Astrocyte (in vitro differentiated cells and primary cell): ENCODE measurements around the gene ADPRM. TPM values are rescaled to one million over a fixed set of nuclear protein-coding genes. Genes with fewer than 3 reads are reported as not detected.

ENCODE experiments used
- DNase-seq: peaks from one replicate; pipeline ENCODE4 v3.0.0-alpha.2; 2010; ENCODE audit warnings: low read depth
- FAIRE-seq: peaks from 2 replicates; lab custom pipeline; 2011; peaks lifted over from hg19 to GRCh38; lab: Jason Lieb, UNC
- H2AFZ ChIP-seq: 2 replicates; pipeline ENCODE4 v1.6.0; 2012; ENCODE audit warnings: low read depth, low read length, inconsistent platforms
- H3K27ac ChIP-seq: 2 replicates; pipeline ENCODE4 v1.5.1; 2011; ENCODE audit warnings: low read depth, low read length, inconsistent platforms
- H3K27me3 ChIP-seq: 2 replicates; pipeline ENCODE4 v1.6.0; 2011; ENCODE audit warnings: low read length, inconsistent platforms; ENCODE audit not compliant: insufficient read depth
- H3K36me3 ChIP-seq: 2 replicates; pipeline ENCODE4 v1.5.1; 2011; ENCODE audit warnings: low read length, inconsistent platforms; ENCODE audit not compliant: insufficient read depth
- H3K4me1 ChIP-seq: 2 replicates; pipeline ENCODE4 v1.5.1; 2011; ENCODE audit warnings: low read length, inconsistent platforms; ENCODE audit not compliant: insufficient read depth
- H3K4me2 ChIP-seq: 2 replicates; pipeline ENCODE4 v1.6.0; 2012; ENCODE audit warnings: low read length, inconsistent platforms
- H3K4me3 ChIP-seq: 2 replicates; pipeline ENCODE4 v1.5.1; 2011; ENCODE audit warnings: low read depth, mild to moderate bottlenecking, low read length, inconsistent platforms; ENCODE audit not compliant: insufficient read depth
- H3K79me2 ChIP-seq: 2 replicates; pipeline ENCODE4 v1.6.0; 2012; ENCODE audit warnings: mild to moderate bottlenecking, low read length, inconsistent platforms; ENCODE audit not compliant: insufficient read depth
- H3K9ac ChIP-seq: 2 replicates; pipeline ENCODE4 v1.6.0; 2012; ENCODE audit warnings: mild to moderate bottlenecking, low read length, inconsistent platforms
- H3K9me3 ChIP-seq: 2 replicates; pipeline ENCODE4 v1.5.1; 2012; ENCODE audit warnings: low read depth, mild to moderate bottlenecking, low read length, inconsistent platforms; ENCODE audit not compliant: insufficient read depth
- H4K20me1 ChIP-seq: 2 replicates; pipeline ENCODE4 v1.6.0; 2012; ENCODE audit warnings: low read length, inconsistent platforms; ENCODE audit not compliant: insufficient read depth
- H3K27ac Mint-ChIP-seq: one replicate; pipeline ENCODE4 v1.8.0; 2021; ENCODE audit warnings: mild to moderate bottlenecking, mixed read lengths; ENCODE audit not compliant: unreplicated experiment
- H3K27me3 Mint-ChIP-seq: one replicate; pipeline ENCODE4 v1.8.0; 2021; ENCODE audit warnings: low read depth, mixed read lengths; ENCODE audit not compliant: unreplicated experiment
- H3K36me3 Mint-ChIP-seq: one replicate; pipeline ENCODE4 v1.8.0; 2021; ENCODE audit warnings: low read depth, mixed read lengths; ENCODE audit not compliant: unreplicated experiment
- H3K4me1 Mint-ChIP-seq: one replicate; pipeline ENCODE4 v1.8.0; 2021; ENCODE audit warnings: low read depth, mixed read lengths; ENCODE audit not compliant: unreplicated experiment
- H3K4me3 Mint-ChIP-seq: one replicate; pipeline ENCODE4 v1.8.0; 2021; ENCODE audit warnings: mild to moderate bottlenecking, moderate library complexity, mixed read lengths; ENCODE audit not compliant: unreplicated experiment
- H3K9me3 Mint-ChIP-seq: one replicate; pipeline ENCODE4 v1.8.0; 2021; ENCODE audit warnings: mild to moderate bottlenecking, mixed read lengths; ENCODE audit not compliant: unreplicated experiment
- CTCF ChIP-seq: IDR thresholded peaks from 2 replicates; pipeline ENCODE4 v1.5.1; 2011; ENCODE audit warnings: low read depth, mild to moderate bottlenecking, inconsistent platforms, low read length, moderate library complexity; ENCODE audit not compliant: insufficient read depth
- EZH2 ChIP-seq: IDR thresholded peaks from 2 replicates; pipeline ENCODE4 v1.6.1; 2012; ENCODE audit warnings: mild to moderate bottlenecking, low read length, inconsistent platforms; ENCODE audit not compliant: insufficient read depth
- total RNA-seq: library from RNA; stranded (reverse); gene quantifications from 2 replicates; pipeline ENCODE4 v1.2.1, GENCODE V29; 2021

The ADPRM gene
- total RNA-seq, 1 donor from 2014 or later: 11.3 TPM

DNA sequence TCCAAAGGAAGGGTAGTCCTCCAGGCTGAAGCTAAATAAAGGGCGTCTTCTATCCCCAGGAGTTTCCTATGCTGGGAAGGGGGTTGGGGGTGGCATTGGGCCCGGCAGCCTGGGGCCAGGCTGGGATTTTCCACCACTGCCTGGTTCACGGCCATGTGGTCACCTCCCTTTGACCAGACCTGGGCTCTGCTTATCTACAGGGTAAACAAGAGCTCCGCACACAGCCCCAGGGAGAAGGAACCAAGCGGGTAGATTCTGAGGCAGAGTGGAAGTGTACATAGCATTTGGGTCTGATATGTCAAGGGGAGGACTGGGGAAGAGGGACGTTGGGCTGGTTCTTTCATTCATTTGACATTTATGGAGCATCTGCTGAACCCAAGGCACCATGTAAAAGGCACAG, 59.7 kb downstream of the ADPRM start:
- no peak overlapping the region for H3K4me3 Mint-ChIP-seq
- Histone ChIP-seq H3K27me3 (no peaks in the 10 kb centered on the region), H3K4me2 (no peak overlapping the region), H3K36me3 (no peaks in the 10 kb centered on the region), H3K79me2 (no peaks in the 10 kb centered on the region), H4K20me1 (no peaks in the 10 kb centered on the region), H3K4me1 (no peaks in the 10 kb centered on the region), H3K9ac (no peak overlapping the region), H3K9me3 (peaks cover 2% of the 10 kb centered on the region), H3K4me3 (no peak overlapping the region), H3K27ac (no peak overlapping the region), H2AFZ (no peak overlapping the region)
- no peak for FAIRE-seq
- no peak for DNase-seq
- no peaks in the 10 kb centered on the region for H3K9me3 Mint-ChIP-seq
- H3K27ac Mint-ChIP-seq: no peak overlapping the region
- peaks cover 11% of the 10 kb centered on the region for H3K27me3 Mint-ChIP-seq
- H3K4me1 Mint-ChIP-seq: no peaks in the 10 kb centered on the region
- H3K36me3 Mint-ChIP-seq: no peaks in the 10 kb centered on the region
- TF ChIP-seq CTCF: no peak

DNA sequence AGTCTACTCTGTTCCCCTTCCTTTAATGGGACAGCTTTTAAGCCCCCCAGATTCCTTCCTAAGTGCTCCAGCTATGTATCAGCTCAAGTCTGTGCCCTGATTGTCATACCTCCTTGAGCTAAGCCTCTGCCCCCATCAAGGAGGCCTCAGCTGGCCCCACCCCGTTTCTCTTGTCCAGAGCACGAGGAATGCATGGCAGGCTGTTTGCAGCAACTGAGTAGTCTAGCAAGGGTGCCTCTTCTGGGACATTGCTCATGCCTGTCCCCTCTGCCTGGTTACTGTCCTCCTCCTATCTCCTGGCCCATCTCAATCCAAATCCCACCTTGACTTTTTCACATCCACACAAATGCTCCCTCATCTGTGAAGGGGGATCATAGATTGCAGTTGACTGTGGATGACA, 60.3 kb downstream of the ADPRM start:
- H3K4me2 ChIP-seq: no peak overlapping the region
- no peak overlapping the region for H3K4me3 ChIP-seq
- DNase-seq: no peak
- H3K9me3 ChIP-seq: peaks cover 2% of the 10 kb centered on the region
- no peak overlapping the region for H3K27ac ChIP-seq
- Mint-ChIP-seq H3K36me3 (no peaks in the 10 kb centered on the region), H3K4me3 (no peak overlapping the region), H3K9me3 (no peaks in the 10 kb centered on the region), H3K27me3 (peaks cover 13% of the 10 kb centered on the region), H3K27ac (no peak overlapping the region), H3K4me1 (no peaks in the 10 kb centered on the region)
- no peaks in the 10 kb centered on the region for H3K79me2 ChIP-seq
- no peaks in the 10 kb centered on the region for H3K36me3 ChIP-seq
- no peaks in the 10 kb centered on the region for H3K27me3 ChIP-seq
- H4K20me1 ChIP-seq: no peaks in the 10 kb centered on the region
- FAIRE-seq: no peak
- no peaks in the 10 kb centered on the region for H3K4me1 ChIP-seq
- no peak overlapping the region for H3K9ac ChIP-seq
- no peak overlapping the region for H2AFZ ChIP-seq
- TF ChIP-seq EZH2 (no peak), CTCF (no peak)

DNA sequence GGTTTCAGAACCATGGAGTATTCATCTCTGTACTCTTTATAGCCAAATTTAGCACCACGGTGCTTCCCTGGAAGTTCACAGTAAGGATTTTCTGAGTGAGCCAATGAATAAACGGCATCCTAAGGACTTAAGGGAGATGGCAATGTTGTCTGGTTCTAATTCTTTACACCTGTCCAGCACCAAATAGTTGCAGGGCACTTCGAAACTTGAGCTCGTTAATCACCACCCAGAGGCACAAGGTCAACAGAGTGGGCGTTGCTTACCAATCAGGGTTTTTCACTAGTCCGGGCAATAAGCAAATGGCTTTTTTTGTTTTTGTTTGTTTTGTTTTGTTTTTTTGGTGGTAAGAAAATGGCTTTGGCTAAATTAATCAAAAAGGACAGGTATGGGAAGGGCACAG, 60.7 kb downstream of the ADPRM start:
- peaks cover 2% of the 10 kb centered on the region for H3K9me3 ChIP-seq
- H3K27ac Mint-ChIP-seq: no peak overlapping the region
- no peaks in the 10 kb centered on the region for H3K4me1 Mint-ChIP-seq

More for the DNA sequence above, 60.7 kb downstream of the ADPRM start:
- Histone ChIP-seq H4K20me1 (no peaks in the 10 kb centered on the region), H3K4me3 (no peak overlapping the region), H3K4me1 (no peaks in the 10 kb centered on the region), H3K4me2 (no peak overlapping the region), H3K27me3 (no peaks in the 10 kb centered on the region), H3K79me2 (no peaks in the 10 kb centered on the region), H3K9ac (no peak overlapping the region), H3K36me3 (no peaks in the 10 kb centered on the region), H3K27ac (no peak overlapping the region), H2AFZ (no peak overlapping the region)
- Mint-ChIP-seq H3K4me3 (no peak overlapping the region), H3K36me3 (no peaks in the 10 kb centered on the region), H3K27me3 (peaks cover 13% of the 10 kb centered on the region), H3K9me3 (no peaks in the 10 kb centered on the region)
- TF ChIP-seq CTCF (no peak), EZH2 (no peak)
- DNase-seq (no peak), FAIRE-seq (no peak)

Other genes starting within 250 kb of the ADPRM start
- gene MYH4, start 228.0 kb upstream of the ADPRM start, total RNA-seq: not detected in 2 replicates
- gene MYH1, start 179.1 kb upstream of the ADPRM start, total RNA-seq: not detected in 2 replicates
- 0.02 TPM in 1 of 2 replicates, not detected in the other for gene MYH2, start 147.9 kb upstream of the ADPRM start, total RNA-seq
- gene MYH3, start 40.3 kb upstream of the ADPRM start, total RNA-seq: 1.9 TPM in 2 replicates
- gene SCO1, start 61 bp upstream of the ADPRM start, total RNA-seq: 36.0 TPM in 2 replicates
- 1.0 and 1.3 TPM in 2 replicates for gene TMEM220, start 32.4 kb downstream of the ADPRM start, total RNA-seq
- gene TMEM238L, start 106.5 kb downstream of the ADPRM start, total RNA-seq: not detected in 2 replicates
- gene PIRT, start 140.5 kb downstream of the ADPRM start, total RNA-seq: not detected in 2 replicates